ENCODE data around the gene HSPA5.
"Not testable (repeated sequence)": the region's sequence is repeated elsewhere in the genome, so short reads cannot be mapped to it uniquely, and the experiment has no call there.

The HSPA5 gene

GRCh38 chr9:125202846-125203618, 38.1 kb downstream of the HSPA5 start:
- H3K9me3 ChIP-seq, result no peaks in the 10 kb centered on the region
- peaks cover 15% of the 10 kb centered on the region for H3K4me1 ChIP-seq
- H3K36me3 ChIP-seq, result peaks cover 12% of the 10 kb centered on the region
- TF ChIP-seq, protein P1, sequence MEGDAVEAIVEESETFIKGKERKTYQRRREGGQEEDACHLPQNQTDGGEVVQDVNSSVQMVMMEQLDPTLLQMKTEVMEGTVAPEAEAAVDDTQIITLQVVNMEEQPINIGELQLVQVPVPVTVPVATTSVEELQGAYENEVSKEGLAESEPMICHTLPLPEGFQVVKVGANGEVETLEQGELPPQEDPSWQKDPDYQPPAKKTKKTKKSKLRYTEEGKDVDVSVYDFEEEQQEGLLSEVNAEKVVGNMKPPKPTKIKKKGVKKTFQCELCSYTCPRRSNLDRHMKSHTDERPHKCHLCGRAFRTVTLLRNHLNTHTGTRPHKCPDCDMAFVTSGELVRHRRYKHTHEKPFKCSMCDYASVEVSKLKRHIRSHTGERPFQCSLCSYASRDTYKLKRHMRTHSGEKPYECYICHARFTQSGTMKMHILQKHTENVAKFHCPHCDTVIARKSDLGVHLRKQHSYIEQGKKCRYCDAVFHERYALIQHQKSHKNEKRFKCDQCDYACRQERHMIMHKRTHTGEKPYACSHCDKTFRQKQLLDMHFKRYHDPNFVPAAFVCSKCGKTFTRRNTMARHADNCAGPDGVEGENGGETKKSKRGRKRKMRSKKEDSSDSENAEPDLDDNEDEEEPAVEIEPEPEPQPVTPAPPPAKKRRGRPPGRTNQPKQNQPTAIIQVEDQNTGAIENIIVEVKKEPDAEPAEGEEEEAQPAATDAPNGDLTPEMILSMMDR (IDR thresholded peaks at IDR 0.05; ENCODE audit: low read depth, low read length), result peak; percentile 36
- H3K27me3 ChIP-seq, result no peaks in the 10 kb centered on the region
- H3K4me3 ChIP-seq (ENCODE audit: low read depth, low read length), result no peak overlapping the region
- DNase-seq, result peak; percentile 43

DNA sequence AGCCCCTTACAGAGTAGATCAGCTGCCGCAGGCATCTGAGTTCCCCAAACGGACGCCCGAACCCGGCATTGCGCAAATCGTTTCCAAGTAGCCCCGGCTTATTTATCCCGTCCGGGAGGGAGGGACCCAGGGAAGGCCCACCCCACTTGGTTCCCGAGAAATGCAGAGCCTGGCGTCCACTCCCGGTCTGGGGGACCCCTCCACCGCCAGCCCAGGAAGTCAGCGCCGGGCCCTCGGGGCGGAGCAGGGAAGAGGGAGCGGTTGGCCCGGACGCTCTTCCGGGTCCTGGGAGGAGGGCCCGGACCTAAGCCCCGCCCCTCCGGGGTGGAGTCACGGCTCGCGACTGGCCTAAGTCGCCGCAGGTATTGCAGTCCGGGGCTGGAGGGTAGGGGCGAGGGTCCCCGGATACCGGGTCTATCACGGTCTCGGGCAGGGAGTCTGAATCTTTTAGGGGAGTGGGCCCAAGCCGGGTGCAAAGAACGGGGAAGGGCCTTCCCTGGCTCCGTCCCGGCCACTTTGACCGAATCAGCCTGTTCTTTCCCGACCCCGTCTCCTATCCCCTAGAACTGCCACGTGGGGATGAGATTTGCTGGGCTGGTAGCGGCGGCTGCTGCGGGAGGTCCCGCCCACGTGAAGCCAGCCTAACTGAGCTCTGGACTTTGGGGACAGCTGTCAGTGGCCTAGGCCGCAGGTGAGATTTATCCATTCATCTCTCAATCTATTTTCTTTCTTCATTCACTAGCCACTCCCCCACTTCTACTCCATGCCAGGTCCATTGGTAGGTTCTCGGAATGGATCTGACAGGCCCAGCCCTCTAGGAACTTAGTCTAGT, 40.7 kb downstream of the HSPA5 start, which contains the start of gene RABEPK:
Gene RABEPK, plus strand, starts transcription at position 327 of the 832 bp plus-strand sequence. CDS start 2,472 bp downstream, outside the sequence.
- Histone ChIP-seq H3K4me3 (ENCODE audit: low read depth, low read length) (peak within 1 kb of the TSS; percentile 88), H3K9me3 (no peaks in the 10 kb centered on the region), H3K4me1 (peaks cover 15% of the 10 kb centered on the region), H3K27me3 (no peaks in the 10 kb centered on the region), H3K36me3 (no peaks in the 10 kb centered on the region)
- TF ChIP-seq, protein P1 (IDR thresholded peaks at IDR 0.05; ENCODE audit: low read depth, low read length), result no peak
- DNase-seq, result peak; percentile 97

- DNase-seq; H3K27me3 ChIP-seq; H3K36me3 ChIP-seq; H3K9me3 ChIP-seq; H3K4me1 ChIP-seq; H3K4me3 ChIP-seq (ENCODE audit: low read depth, low read length): not testable (repeated sequence)
Observed at GRCh38 chr9:125195591-125195990, 45.6 kb downstream of the HSPA5 start.

DNA sequence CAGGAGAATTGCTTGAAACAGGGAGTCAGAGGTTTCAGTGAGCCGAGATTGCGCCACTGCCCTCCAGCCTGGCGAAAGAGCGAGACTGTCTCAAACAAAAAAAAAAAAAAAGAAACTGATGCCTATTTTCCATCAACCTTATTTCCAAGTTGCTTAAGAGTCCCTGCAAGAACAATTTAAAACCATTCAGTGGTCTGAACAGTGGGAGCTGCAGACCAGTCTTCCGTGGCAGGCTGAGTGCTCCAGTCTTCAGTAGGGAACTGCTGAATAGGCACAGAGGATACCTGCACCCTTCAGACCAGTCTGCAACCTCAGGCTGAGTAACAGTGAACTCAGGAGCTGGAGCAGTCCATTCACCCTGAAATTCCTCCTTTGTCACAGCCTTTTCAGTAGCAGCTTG, 46.7 kb downstream of the HSPA5 start:
- not testable (repeated sequence) for H3K4me1 ChIP-seq; H3K27me3 ChIP-seq; DNase-seq; H3K36me3 ChIP-seq; H3K4me3 ChIP-seq (ENCODE audit: low read depth, low read length); H3K9me3 ChIP-seq

DNA sequence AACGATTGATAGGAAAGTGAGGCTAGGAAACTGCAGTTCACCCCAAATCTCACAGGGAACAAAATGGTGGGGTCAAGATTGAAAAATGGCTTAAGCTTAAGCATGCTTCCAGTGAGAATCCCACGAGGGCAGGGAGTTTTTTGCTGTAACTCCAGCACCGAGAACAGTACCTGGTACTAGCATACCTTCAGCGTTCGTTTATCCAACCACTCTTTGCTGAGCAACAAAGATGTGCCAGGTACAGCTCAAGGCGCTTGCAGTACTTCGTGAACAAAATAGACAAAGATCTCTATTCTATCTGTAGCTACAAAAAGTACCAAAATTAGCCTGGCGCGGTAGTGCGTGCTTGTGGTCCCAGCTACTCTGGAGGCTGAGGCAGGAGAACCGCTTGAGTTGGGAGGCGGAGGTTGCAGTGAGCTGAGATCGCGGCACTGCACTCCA, 50.8 kb downstream of the HSPA5 start:
- Histone ChIP-seq H3K36me3 (0 out of 2 replicates have a peak, but pooled peaks cover 4% of the 10 kb centered on the region), H3K4me1 (no peaks in the 10 kb centered on the region), H3K4me3 (ENCODE audit: low read depth, low read length) (peak overlapping the region; percentile 89), H3K27me3 (no peaks in the 10 kb centered on the region), H3K9me3 (no peaks in the 10 kb centered on the region)
- no peak for DNase-seq
- TF ChIP-seq, protein P1 (IDR thresholded peaks at IDR 0.05; ENCODE audit: low read depth, low read length), result no peak

GRCh38 chr9:125189361-125190289, 51.5 kb downstream of the HSPA5 start, which contains the start of gene PPP6C:
TSS of gene PPP6C (minus strand) at chr9:125189803. CDS start at chr9:125189718, 85 bp downstream.
- Histone ChIP-seq H3K27me3 (no peaks in the 10 kb centered on the region), H3K36me3 (0 out of 2 replicates have a peak, but pooled peaks cover 4% of the 10 kb centered on the region)
- TF ChIP-seq, protein P1 (IDR thresholded peaks at IDR 0.05; ENCODE audit: low read depth, low read length), result peak; percentile 54

More at GRCh38 chr9:125189361-125190289, 51.5 kb downstream of the HSPA5 start, which contains the start of gene PPP6C:
- DNase-seq, result peak; percentile 96
- H3K4me3 ChIP-seq (ENCODE audit: low read depth, low read length), result peak within 1 kb of the TSS; percentile 89
- H3K4me1 ChIP-seq, result no peaks in the 10 kb centered on the region
- H3K9me3 ChIP-seq, result no peaks in the 10 kb centered on the region
